GM19397 (cell line): ENCODE results near the gene SCARF1.
"Not testable (repeated sequence)": the region's sequence is repeated elsewhere in the genome, so short reads cannot be mapped to it uniquely, and the experiment has no call there.

Experiments used
- ATAC-seq: cut with Tn5 transposase; IDR thresholded peaks from one replicate; pipeline ENCODE4 v1.9.1; 2021; ENCODE audit warnings: mild to moderate bottlenecking, moderate library complexity; ENCODE audit not compliant: unreplicated experiment

Gene SCARF1

DNA sequence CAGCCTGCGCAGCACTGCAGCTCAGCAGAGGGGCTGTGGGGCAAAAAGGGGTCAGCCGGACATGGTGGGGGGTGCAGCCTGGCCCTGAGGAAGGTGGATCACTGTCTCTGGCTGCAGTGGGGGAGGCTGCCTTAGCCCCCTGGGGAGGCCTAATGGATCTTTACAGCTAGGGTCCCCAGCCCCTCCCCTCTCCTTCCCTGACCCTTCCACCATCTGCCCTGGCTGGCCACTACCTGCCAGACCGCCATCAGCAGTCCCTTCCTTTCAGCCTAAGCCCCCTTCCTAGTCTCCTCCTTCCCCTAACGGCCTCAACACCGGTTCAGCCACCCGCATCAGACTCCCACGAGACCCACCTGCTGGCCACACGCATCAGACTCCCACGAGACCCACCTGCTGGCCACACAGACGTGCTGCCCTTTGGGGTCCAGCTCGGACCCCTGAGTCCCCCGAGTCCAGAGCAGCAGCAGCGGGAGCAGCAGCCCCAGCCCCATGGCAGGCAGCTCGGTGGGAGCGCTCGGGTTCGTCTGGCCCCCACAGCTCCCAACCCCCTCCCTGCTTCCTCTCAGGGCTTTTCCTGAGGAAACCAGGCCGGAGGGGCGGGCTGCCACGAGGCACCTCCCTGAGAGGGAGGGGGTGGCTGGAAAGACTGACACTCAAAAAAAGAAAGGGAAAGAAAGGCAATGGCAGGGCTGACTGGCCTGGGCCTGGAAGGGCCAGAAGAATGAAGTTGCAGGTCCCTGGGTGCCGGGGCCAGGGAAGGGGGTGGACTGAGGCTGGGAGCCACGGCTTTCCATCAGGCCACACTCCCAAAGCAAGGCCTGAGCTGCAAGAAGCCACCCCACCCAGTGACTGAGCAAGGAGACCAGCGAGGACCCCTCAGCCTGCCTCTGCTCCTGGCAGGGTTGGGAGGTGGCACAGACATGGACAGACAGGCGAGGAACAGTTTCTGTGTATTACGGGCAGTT, at the start of gene SCARF1:
Gene SCARF1 (minus strand): TSS at position 526 of the 965 bp plus-strand sequence. CDS start 35 bp downstream, at position 491.
- ATAC-seq = no peak

DNA sequence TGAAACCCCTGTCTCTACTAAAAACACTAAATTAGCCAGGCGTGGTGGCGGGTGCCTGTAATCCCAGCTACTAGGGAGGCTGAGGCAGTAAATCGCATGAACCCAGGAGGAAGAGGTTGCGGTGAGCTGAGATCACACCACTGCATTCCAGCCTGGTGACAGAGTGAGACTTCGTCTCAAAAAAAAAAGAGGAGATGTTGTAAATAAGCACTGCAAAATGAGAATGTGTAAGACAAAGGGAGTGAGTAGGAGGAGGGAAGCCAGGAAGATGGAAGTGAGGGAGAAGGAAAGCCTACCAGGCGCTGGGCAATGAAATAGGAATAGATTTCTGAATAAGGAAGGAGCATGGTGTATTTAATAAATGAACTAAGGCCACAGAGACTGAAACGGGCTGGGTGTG, 47.8 kb upstream of the SCARF1 start:
- ATAC-seq = no peak

GRCh38 chr17:1690544-1691221, 45.2 kb upstream of the SCARF1 start:
- ATAC-seq = no peak

- ATAC-seq = not testable (repeated sequence)
Measured at GRCh38 chr17:1688405-1688804, 42.9 kb upstream of the SCARF1 start.

GRCh38 chr17:1686086-1686485, 40.6 kb upstream of the SCARF1 start:
- no peak for ATAC-seq

- ATAC-seq = peak; percentile 98
Measured at GRCh38 chr17:1684378-1685189, 39.1 kb upstream of the SCARF1 start, which contains the start of gene PRPF8. TSS of gene PRPF8 (minus strand) at chr17:1684867. CDS start at chr17:1684571, 296 bp downstream.

GRCh38 chr17:1683459-1683858, 37.9 kb upstream of the SCARF1 start:
- ATAC-seq = no peak

- no peak for ATAC-seq
Measured at GRCh38 chr17:1676401-1676800, 30.9 kb upstream of the SCARF1 start.

GRCh38 chr17:1673041-1673785, 27.7 kb upstream of the SCARF1 start:
- ATAC-seq = no peak

DNA sequence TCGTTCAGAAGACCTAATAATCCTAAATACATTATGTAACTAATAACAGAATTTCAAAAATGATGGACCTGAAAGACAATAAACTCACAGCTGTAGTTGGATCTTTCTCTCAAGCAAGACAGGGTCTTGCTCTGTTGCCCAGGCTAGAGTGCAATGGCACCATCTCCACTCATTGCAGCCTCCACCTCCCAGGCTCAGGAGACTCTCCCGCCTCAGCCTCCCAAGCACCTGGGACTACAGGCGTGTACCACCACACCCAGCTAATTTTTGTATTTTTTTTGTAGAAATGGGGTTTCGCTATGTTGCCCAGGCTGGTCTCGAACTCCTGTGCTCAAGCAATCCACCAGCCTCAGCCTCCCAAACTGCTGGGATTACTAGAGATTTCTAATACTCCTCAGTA, 18.4 kb upstream of the SCARF1 start:
- not testable (repeated sequence) for ATAC-seq

DNA sequence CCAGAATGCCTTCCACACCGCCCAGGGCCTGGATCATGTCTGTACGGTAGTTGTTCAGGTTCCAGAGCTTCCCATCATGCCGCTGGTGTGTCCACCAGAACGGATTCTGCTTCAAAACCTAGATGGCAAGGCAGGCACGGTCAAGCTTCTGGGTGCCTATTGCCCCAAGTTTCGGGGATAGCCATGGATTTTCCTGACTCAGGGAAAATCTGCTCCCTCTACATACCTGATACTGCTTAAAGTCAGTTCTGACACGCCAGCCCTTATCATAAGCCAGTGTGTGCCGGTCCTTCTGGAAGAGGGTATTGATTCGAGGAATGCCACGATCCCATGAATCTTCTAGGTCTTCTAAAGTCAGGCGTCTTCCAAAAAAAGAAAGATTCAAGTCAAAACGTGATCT, 15.5 kb upstream of the SCARF1 start:
- no peak for ATAC-seq

GRCh38 chr17:1658100-1658499, 12.6 kb upstream of the SCARF1 start:
- ATAC-seq = no peak

- no peak for ATAC-seq
Measured at GRCh38 chr17:1653735-1654134, 8.2 kb upstream of the SCARF1 start.

DNA sequence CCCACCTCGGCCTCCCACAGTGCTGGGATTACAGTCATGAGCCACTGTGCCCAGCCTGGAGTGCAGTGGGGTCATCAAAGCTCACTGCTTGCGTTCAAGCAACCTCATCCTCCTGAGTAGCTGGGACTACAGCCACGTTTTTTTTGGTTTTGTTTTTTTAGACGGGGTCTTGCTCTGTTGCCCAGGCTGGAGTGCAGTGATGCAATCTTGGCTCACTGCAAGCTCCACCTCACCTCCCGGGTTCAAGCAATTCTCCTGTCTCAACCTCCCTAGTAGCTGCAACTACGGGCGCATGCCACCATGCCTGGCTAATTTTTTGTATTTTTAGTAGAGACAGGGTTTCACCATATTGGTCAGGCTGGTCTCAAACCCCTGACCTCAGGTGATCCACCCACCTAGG, 7.3 kb upstream of the SCARF1 start:
- not testable (repeated sequence) for ATAC-seq

DNA sequence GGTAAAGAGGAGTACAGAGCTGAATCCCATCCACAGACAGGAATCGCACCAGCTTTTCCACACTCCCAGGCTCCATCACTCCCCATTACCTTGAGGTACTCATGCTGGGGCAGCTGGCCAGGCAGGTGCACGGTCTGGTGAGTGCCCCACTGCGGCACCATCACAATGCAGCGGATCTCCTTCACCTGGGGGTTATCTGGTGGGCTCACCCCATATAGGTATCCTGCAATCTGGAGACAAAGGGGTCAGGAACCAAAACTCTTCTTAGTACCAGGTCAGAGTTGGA, 6.0 kb upstream of the SCARF1 start:
- no peak for ATAC-seq

DNA sequence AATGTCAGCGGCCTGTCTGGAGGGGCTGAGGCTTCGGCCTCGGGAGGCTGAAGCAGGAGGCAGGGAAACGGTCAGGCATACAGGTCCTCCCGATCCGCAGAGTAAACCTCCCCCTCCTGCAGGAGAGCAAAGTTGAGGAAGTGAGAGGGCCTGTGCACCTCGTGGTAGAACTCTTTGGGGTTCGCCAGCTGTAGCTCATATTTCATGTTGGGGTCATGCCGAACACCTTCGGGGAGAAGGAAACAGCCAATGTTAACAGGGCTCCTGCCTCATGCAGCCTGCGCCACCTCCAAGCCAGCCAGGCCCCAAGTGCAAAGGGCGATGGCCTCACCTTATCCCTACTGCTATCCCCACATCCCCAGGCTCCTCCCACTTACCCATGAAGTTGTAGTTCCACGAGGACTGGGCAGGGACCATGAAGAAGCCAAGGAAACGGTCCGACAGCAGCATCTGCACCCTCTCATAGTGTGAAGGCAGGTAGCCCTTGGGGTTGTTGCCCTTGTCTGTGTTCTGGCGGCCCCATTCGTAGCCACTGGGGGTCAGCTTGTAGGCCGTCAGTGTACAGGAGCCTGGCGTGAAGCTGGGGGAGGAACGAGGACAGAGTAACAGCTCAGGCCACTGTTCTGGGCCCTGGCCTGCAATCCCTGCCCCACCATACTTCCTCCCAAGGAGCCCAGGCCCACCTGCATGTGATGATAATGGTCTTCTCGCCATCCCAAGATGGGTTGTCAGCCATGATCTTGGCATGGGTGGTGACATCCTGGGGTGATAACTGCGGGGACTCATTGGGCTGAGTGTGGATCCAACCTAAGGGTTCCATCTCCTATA, 5.4 kb upstream of the SCARF1 start:
- ATAC-seq = no peak

- no peak for ATAC-seq
Measured at GRCh38 chr17:1649844-1650501, 4.4 kb upstream of the SCARF1 start, which contains the start of gene RILP. TSS of gene RILP (minus strand) at chr17:1649866. CDS start at chr17:1649804, 62 bp downstream.

- peak; percentile 60 for ATAC-seq
Measured at GRCh38 chr17:1648963-1649843, 3.7 kb upstream of the SCARF1 start.
